B cell (primary cell): ENCODE data around the gene SC5D. TPM values are rescaled to one million over a fixed set of nuclear protein-coding genes. Genes with fewer than 3 reads are reported as not detected.

Source experiments
- ATAC-seq: fragments of 200-7000 bp; cut with Tn5 transposase; one replicate; pipeline ENCODE4 v1.10.0; 2021; ENCODE audit warnings: low read depth, mild to moderate bottlenecking, moderate number of reproducible peaks, moderate library complexity
- CTCF ChIA-PET: fragments of 350-600 bp; sonication (Branson Sonifier 250); formaldehyde crosslinking; loops from one replicate; lab custom pipeline; 2021; ENCODE audit warnings: antibody characterized with exemption, inconsistent platforms; lab: Charles Lee
- POLR2A ChIA-PET: fragments of 350-600 bp; sonication (Branson Sonifier 250); formaldehyde crosslinking; loops from one replicate; lab custom pipeline; 2021; ENCODE audit warnings: antibody characterized with exemption; lab: Charles Lee
- DNase-seq: peaks from one replicate; pipeline ENCODE4 v3.0.0; 2013
- H2AFZ ChIP-seq: 2 replicates; pipeline ENCODE4 v1.6.1; 2012; ENCODE audit warnings: mild to moderate bottlenecking, low read depth, low read length; ENCODE audit not compliant: insufficient read depth, poor library complexity, severe bottlenecking
- H3K27ac ChIP-seq, 2 donors: 1 replicate in 1 of 2; 2 replicates in 1 of 2; pipeline ENCODE4 v1.5.1; 2012 to 2013; ENCODE audit warnings: low read length in 2 of 2, mild to moderate bottlenecking in 2 of 2, moderate library complexity in 1 of 2
- H3K27me3 ChIP-seq, 4 experiments: fragments of 200-600 bp in 1 of 4; sonication (generic) in 1 of 4; replicated peaks in 1 of 4; 1 replicate in 2 of 4; 2 replicates in 2 of 4; pipeline versions ENCODE4 v1.6.1 to v1.7.0; 2013 to 2016; ENCODE audit warnings: low read length in 3 of 4, mild to moderate bottlenecking in 2 of 4, mixed read lengths in 1 of 4, moderate library complexity in 1 of 4; ENCODE audit not compliant: insufficient read depth in 4 of 4, control insufficient read depth in 3 of 4; ENCODE audit errors: control extremely low read depth in 1 of 4
- H3K36me3 ChIP-seq, 2 experiments: replicated peaks in 1 of 2; 1 replicate in 1 of 2; 2 replicates in 1 of 2; pipeline versions ENCODE4 v1.6.1 to v1.7.1; 2013; ENCODE audit warnings: low read length in 1 of 2; ENCODE audit not compliant: insufficient read depth in 2 of 2, control insufficient read depth in 1 of 2; ENCODE audit errors: control extremely low read depth in 1 of 2, extremely low read depth in 1 of 2
- H3K4me1 ChIP-seq, 2 donors: fragments of 200-600 bp in 1 of 2; sonication (generic) in 1 of 2; 1 replicate in 1 of 2; 2 replicates in 1 of 2; pipeline versions ENCODE4 v1.5.1 to v1.6.1; 2013 to 2017; ENCODE audit warnings: low read length in 2 of 2; ENCODE audit not compliant: control insufficient read depth in 2 of 2, insufficient read depth in 2 of 2
- H3K4me2 ChIP-seq: replicated peaks from 2 replicates; pipeline ENCODE3; 2012; ENCODE audit warnings: mild to moderate bottlenecking, low read depth, low read length; ENCODE audit not compliant: poor library complexity, severe bottlenecking
- H3K4me3 ChIP-seq, 5 experiments: fragments of 200-600 bp in 1 of 5; sonication (generic) in 1 of 5; 1 replicate in 3 of 5; 2 replicates in 2 of 5; pipeline versions ENCODE4 v1.5.1 to v1.7.0; 2011 to 2016; ENCODE audit warnings: low read length in 4 of 5, mild to moderate bottlenecking in 4 of 5, low read depth in 2 of 5, control low read depth in 1 of 5, moderate library complexity in 1 of 5; ENCODE audit not compliant: insufficient read depth in 1 of 5; ENCODE audit errors: control extremely low read depth in 1 of 5, extremely low read depth in 1 of 5
- H3K79me2 ChIP-seq: fragments of 200-600 bp; sonication (generic); one replicate; pipeline ENCODE4 v1.6.0; 2016; ENCODE audit warnings: low read length; ENCODE audit not compliant: control insufficient read depth, insufficient read depth
- H3K9ac ChIP-seq: fragments of 200-600 bp; sonication (generic); 2 replicates; pipeline ENCODE4 v1.6.1; 2017; ENCODE audit warnings: mild to moderate bottlenecking, low read length, moderate library complexity
- H3K9me3 ChIP-seq, 3 donors: one replicate each; pipeline versions ENCODE4 v1.6.1 to v1.7.1; 2013; ENCODE audit warnings: low read length in 2 of 3; ENCODE audit not compliant: control insufficient read depth in 2 of 3, insufficient read depth in 1 of 3; ENCODE audit errors: control extremely low read depth in 1 of 3
- H4K20me1 ChIP-seq: 2 replicates; pipeline ENCODE4 v1.6.0; 2012; ENCODE audit warnings: mild to moderate bottlenecking, low read length; ENCODE audit not compliant: insufficient read depth, control insufficient read depth, poor library complexity, severe bottlenecking
- H3K27ac Mint-ChIP-seq: one replicate; pipeline ENCODE4 v1.8.0; 2021; ENCODE audit warnings: mixed read lengths
- H3K27me3 Mint-ChIP-seq: one replicate; pipeline ENCODE4 v1.8.0; 2021; ENCODE audit warnings: mixed read lengths
- H3K4me1 Mint-ChIP-seq: one replicate; pipeline ENCODE4 v1.8.0; 2021; ENCODE audit warnings: mixed read lengths
- H3K4me3 Mint-ChIP-seq: one replicate; pipeline ENCODE4 v1.8.0; 2021; ENCODE audit warnings: mixed read lengths
- H3K9me3 Mint-ChIP-seq: one replicate; pipeline ENCODE4 v1.8.0; 2022; ENCODE audit warnings: mixed read lengths; ENCODE audit not compliant: insufficient read depth
- CTCF ChIP-seq: fragments of 200-600 bp; IDR thresholded peaks from one replicate; pipeline ENCODE4 v1.8.0; 2022; ENCODE audit warnings: antibody characterized with exemption, mild to moderate bottlenecking
- EZH2 ChIP-seq: IDR thresholded peaks from 2 replicates; pipeline ENCODE4 v1.6.1; 2012; ENCODE audit warnings: borderline replicate concordance, low read depth, mild to moderate bottlenecking, moderate library complexity, low read length; ENCODE audit not compliant: insufficient read depth, poor library complexity, severe bottlenecking
- WGBS: methylation state at CpG from one replicate; pipeline ENCODE4 v1.1.5; 2013; ENCODE audit warnings: missing lambda C conversion rate; ENCODE audit not compliant: insufficient coverage; 5-methylcytosine and 5-hydroxymethylcytosine counted together
- intact Hi-C: fragments of 100-400 bp; cut with micrococcal nuclease; formaldehyde crosslinking; loops from one replicate; pipeline ENCODE4 v1.10.0; 2022
- polyA plus RNA-seq: library from polyadenylated mRNA; depleted of rRNA; stranded (reverse); fragments of >200 nt; gene quantifications from 2 replicates; pipeline ENCODE4 v1.2.3, GENCODE V29; 2012
- total RNA-seq, 2 donors: library from RNA; stranded (reverse); fragments of 120-200 nt in 1 of 2; gene quantifications; 1 replicate in 1 of 2; 2 replicates in 1 of 2; pipeline versions ENCODE4 v1.2.3 to v1.2.4, GENCODE V29; 2013 to 2022

SC5D gene
- total and polyA plus RNA-seq, 2 donors (not counting 1 experiment from before 2014, with no cell fraction given): 15.2 to 54.8 TPM

GRCh38 chr11:121328967-121329679 lies 36.6 kb downstream of the SC5D start:
- no peak overlapping the region for H3K9ac ChIP-seq
- POLR2A ChIA-PET: no interaction called here
- peaks cover 9% of the 10 kb centered on the region for H3K27me3 Mint-ChIP-seq
- no peaks in the 10 kb centered on the region for H3K9me3 ChIP-seq
- no peak for TF ChIP-seq EZH2
- no peak for TF ChIP-seq CTCF
- no peak for ATAC-seq
- no peak overlapping the region for H2AFZ ChIP-seq
- CTCF ChIA-PET: interaction anchor here (0.6 to 1.4 kb wide), 2 partner anchors 14 to 237 kb away, joined by 3 to 5 read pairs; no protein-coding TSS in a partner anchor
- H3K4me3 ChIP-seq: no peak overlapping the region
- no peaks in the 10 kb centered on the region for H4K20me1 ChIP-seq
- no peak for DNase-seq
- peaks cover 0 to 3% (median 0%) of the 10 kb centered on the region in 4 experiments for H3K27me3 ChIP-seq
- H3K79me2 ChIP-seq: no peaks in the 10 kb centered on the region
- H3K4me1 Mint-ChIP-seq: peaks cover 1% of the 10 kb centered on the region
- 51% methylated on average over 2 of the region's 4 CpGs for WGBS
- no peak overlapping the region for H3K27ac Mint-ChIP-seq
- intact Hi-C loops: no loop called here
- peaks cover 16 to 22% of the 10 kb centered on the region in 2 donors for H3K4me1 ChIP-seq
- H3K4me3 Mint-ChIP-seq: no peak overlapping the region
- H3K27ac ChIP-seq: no peak overlapping the region
- H3K36me3 ChIP-seq: no peaks in the 10 kb centered on the region
- no peaks in the 10 kb centered on the region for H3K9me3 Mint-ChIP-seq
- H3K4me2 ChIP-seq: peak overlapping the region; percentile 46

GRCh38 chr11:121329781-121330395 lies 37.3 kb downstream of the SC5D start:
- DNase-seq (no peak), ATAC-seq (no peak)
- Histone ChIP-seq H3K79me2 (no peaks in the 10 kb centered on the region), H3K9ac (no peak overlapping the region), H2AFZ (no peak overlapping the region), H3K9me3 (no peaks in the 10 kb centered on the region), H3K27me3 (peaks cover 0 to 3% (median 0%) of the 10 kb centered on the region in 4 experiments), H3K4me2 (no peak overlapping the region), H4K20me1 (no peaks in the 10 kb centered on the region), H3K27ac (no peak overlapping the region), H3K4me1 (peaks cover 16 to 27% of the 10 kb centered on the region in 2 donors), H3K36me3 (no peaks in the 10 kb centered on the region), H3K4me3 (no peak overlapping the region)
- Mint-ChIP-seq H3K9me3 (no peaks in the 10 kb centered on the region), H3K27ac (no peak overlapping the region), H3K27me3 (peaks cover 9% of the 10 kb centered on the region), H3K4me1 (peaks cover 6% of the 10 kb centered on the region), H3K4me3 (no peak overlapping the region)
- TF ChIP-seq EZH2: no peak
- no peak for TF ChIP-seq CTCF
- WGBS: 100% methylated on average over 3 of the region's 3 CpGs
- CTCF ChIA-PET: interaction anchor here (0.6 kb wide), 1 partner anchor 14 kb away, joined by 3 read pairs; no protein-coding TSS in a partner anchor
- POLR2A ChIA-PET: no interaction called here
- intact Hi-C loops: no loop called here
